Body of pancreas (tissue), 4 donors: ENCODE measurements around the gene PPP6R2. TPM values are rescaled to one million over a fixed set of nuclear protein-coding genes. Genes with fewer than 3 reads are reported as not detected.

Source experiments
- ATAC-seq: fragments of 150-250 bp; one replicate; pipeline ENCODE4 v1.9.1; 2016
- DNase-seq, 4 donors: peaks; one replicate each; pipeline ENCODE4 v3.0.0-alpha.2; 2019
- H3K27ac ChIP-seq, 4 donors: fragments of 200-600 bp; sonication (generic); 1 replicate in 3 of 4; 2 replicates in 1 of 4; pipeline versions ENCODE4 v1.5.1 to v1.6.1; 2016 to 2019; ENCODE audit warnings: mild to moderate bottlenecking in 1 of 4, mixed read lengths in 1 of 4, moderate library complexity in 1 of 4
- H3K27me3 ChIP-seq, 2 donors: fragments of 200-600 bp; sonication (generic); one replicate each; pipeline ENCODE4 v1.6.0; 2016; ENCODE audit warnings: mild to moderate bottlenecking in 1 of 2
- H3K36me3 ChIP-seq, 2 donors: fragments of 200-600 bp; sonication (generic); replicated peaks in 1 of 2; 2 replicates each; pipeline ENCODE4 v1.5.1; 2016; ENCODE audit warnings: low read depth in 2 of 2; ENCODE audit not compliant: insufficient read depth in 1 of 2
- H3K4me1 ChIP-seq: fragments of 200-600 bp; sonication (generic); one replicate; pipeline ENCODE4 v1.6.0; 2016
- H3K4me3 ChIP-seq, 2 donors: fragments of 200-600 bp; sonication (generic); 1 replicate in 1 of 2; 2 replicates in 1 of 2; pipeline ENCODE4 v1.5.1; 2016 to 2019
- H3K9me3 ChIP-seq, 3 donors: fragments of 200-600 bp; sonication (generic); 1 replicate in 2 of 3; 2 replicates in 1 of 3; pipeline ENCODE4 v1.5.1; 2016
- CTCF ChIP-seq, 7 experiments: fragments of 450-650 bp in 4 of 7; fragments of 200-600 bp in 3 of 7; sonication (generic) in 3 of 7; IDR thresholded peaks; one replicate each; pipeline ENCODE4 v1.5.1; 2016 to 2019; ENCODE audit warnings: antibody characterized with exemption in 7 of 7
- POLR2A ChIP-seq, 3 donors: fragments of 450-650 bp; IDR thresholded peaks; one replicate each; pipeline ENCODE4 v1.6.1; 2016; ENCODE audit warnings: antibody characterized with exemption in 3 of 3, mild to moderate bottlenecking in 2 of 3
- WGBS, 2 donors: methylation state at CpG; one replicate each; pipeline ENCODE4 v1.1.5; 2017; 5-methylcytosine and 5-hydroxymethylcytosine counted together
- intact Hi-C: fragments of 100-400 bp; cut with DNase I; formaldehyde crosslinking; loops from one replicate; pipeline ENCODE4 v1.15.1; 2023
- total RNA-seq, 2 donors: library from RNA; depleted of rRNA; stranded (reverse); fragments of >200 nt; gene quantifications; one replicate each; pipeline ENCODE4 v1.1.0, GENCODE V29; 2016

The PPP6R2 gene
- total RNA-seq, 2 donors from 2014 or later, result 48.8 to 53.4 TPM

DNA sequence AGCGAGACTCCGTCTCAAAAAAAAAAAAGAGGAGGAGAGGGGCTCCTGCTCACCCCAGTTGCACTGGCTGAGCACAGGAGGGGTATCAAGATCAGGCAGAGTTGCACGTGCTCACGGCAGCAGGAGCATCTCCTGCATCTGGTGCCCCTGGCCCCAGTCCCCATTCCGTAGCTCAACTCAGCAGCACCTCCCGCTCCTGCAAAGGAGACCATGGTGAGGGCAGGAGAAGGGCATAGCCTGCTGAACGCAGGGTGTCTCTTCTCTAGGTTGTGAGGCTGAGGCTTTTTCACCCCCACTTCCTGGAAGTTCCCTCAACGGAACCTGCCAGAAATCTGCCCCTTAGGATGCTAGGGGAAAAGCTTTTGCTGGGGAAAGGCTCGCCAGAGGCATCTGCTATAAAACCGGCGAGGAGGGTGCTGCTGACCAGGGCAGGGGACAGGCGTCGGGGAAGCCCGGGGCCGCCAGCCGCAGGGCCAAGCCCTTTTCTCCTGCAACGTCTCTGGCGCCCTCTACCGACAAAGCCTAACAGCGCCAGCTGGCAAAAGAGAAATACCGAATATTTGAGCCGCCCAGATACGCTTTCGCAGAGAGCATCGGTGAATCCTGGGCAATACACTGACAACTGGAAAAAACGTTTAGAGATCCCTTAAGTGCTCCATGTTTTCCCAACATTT lies 1.0 kb upstream of the PPP6R2 start:
- intact Hi-C loops, result no loop called here
- DNase-seq (peak; percentile 90 to 92 (median 91)), ATAC-seq (peak; percentile 81)
- TF ChIP-seq CTCF (IDR thresholded peaks at IDR 0.05) (peak; percentile 94 to 99 (median 97)), POLR2A (IDR thresholded peaks at IDR 0.05) (no peak)
- no peaks in the 10 kb centered on the region for H3K27me3 ChIP-seq
- H3K36me3 ChIP-seq, result no peaks in the 10 kb centered on the region
- peak overlapping the region; percentile 2 to 92 for H3K4me3 ChIP-seq
- peaks cover 19% of the 10 kb centered on the region for H3K4me1 ChIP-seq
- no peaks in the 10 kb centered on the region for H3K9me3 ChIP-seq
- WGBS, 2 donors, result 15 to 21% methylated on average over 15 to 26 of the region's 26 CpGs
- H3K27ac ChIP-seq, result peak overlapping the region; percentile 56 to 82 (median 80)

GRCh38 chr22:50343541-50343935 lies 411 bp downstream of the PPP6R2 start:
- TF ChIP-seq POLR2A (IDR thresholded peaks at IDR 0.05) (no peak), CTCF (IDR thresholded peaks at IDR 0.05) (no peak)
- Histone ChIP-seq H3K27me3 (no peaks in the 10 kb centered on the region), H3K9me3 (no peaks in the 10 kb centered on the region), H3K27ac (peak overlapping the region; percentile 32 to 82 (median 80)), H3K4me1 (peaks cover 19% of the 10 kb centered on the region), H3K4me3 (peak overlapping the region; percentile 63 to 92), H3K36me3 (no peaks in the 10 kb centered on the region)
- DNase-seq (no peak), ATAC-seq (no peak)
- WGBS, 2 donors, result 0% methylated on average over 9 of the region's 9 CpGs; no CpG with 5 or more reads in 1 of the 2 donors
- intact Hi-C loops, result no loop called here

DNA sequence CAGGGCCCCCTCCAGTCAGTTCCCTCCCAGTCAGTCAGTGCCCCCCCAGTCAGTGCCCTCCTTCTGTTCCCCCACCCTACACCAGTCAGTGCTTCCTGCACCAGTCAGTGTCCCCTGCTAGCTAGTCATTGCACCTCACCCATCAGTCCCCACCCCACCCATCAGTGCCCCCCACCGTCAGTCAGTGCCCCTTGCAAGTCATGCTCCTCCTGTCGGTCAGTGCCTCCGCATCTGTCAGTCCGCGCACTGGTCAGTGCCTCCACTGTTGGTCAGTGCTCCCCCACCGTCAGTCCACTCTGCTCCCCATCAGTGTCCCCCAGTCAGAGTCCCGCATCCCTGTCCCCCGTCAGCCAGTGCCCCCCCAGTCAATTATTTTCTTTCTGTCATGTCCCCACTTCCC lies 3.3 kb downstream of the PPP6R2 start:
- Histone ChIP-seq H3K9me3 (no peaks in the 10 kb centered on the region), H3K4me3 (no peak overlapping the region), H3K27me3 (no peaks in the 10 kb centered on the region), H3K36me3 (no peaks in the 10 kb centered on the region), H3K27ac (no peak overlapping the region), H3K4me1 (peaks cover 19% of the 10 kb centered on the region)
- 64 to 78% methylated on average over 8 of the region's 8 CpGs for WGBS, 2 donors
- TF ChIP-seq CTCF (IDR thresholded peaks at IDR 0.05) (no peak), POLR2A (IDR thresholded peaks at IDR 0.05) (no peak)
- ATAC-seq (no peak), DNase-seq (no peak)
- intact Hi-C loops, result no loop called here

DNA sequence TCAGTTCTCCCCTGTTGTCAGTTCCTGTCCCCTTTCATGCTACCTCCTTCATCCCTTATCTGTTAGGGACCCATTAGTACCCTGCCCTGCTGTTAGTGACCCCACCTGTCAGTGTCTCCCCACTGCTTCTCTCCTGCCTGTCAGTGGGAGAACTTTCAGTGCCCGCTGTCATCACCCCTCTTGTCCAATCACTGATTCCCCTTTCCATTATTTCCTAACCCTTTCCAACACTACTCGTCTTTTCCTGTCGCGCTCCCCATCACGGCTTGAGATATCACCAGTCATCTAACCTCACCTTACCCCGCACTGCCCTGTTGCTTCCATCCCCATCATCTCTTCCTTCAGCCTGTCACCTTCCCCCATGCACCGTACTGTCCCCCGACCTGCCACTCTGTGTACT lies 4.0 kb downstream of the PPP6R2 start:
- no peak for TF ChIP-seq POLR2A (IDR thresholded peaks at IDR 0.05)
- TF ChIP-seq CTCF (IDR thresholded peaks at IDR 0.05), result no peak
- Histone ChIP-seq H3K4me1 (peaks cover 16% of the 10 kb centered on the region), H3K27me3 (no peaks in the 10 kb centered on the region), H3K27ac (no peak overlapping the region), H3K9me3 (no peaks in the 10 kb centered on the region), H3K4me3 (no peak overlapping the region), H3K36me3 (no peaks in the 10 kb centered on the region)
- no peak for ATAC-seq
- 68 to 69% methylated on average over 8 of the region's 8 CpGs for WGBS, 2 donors
- intact Hi-C loops, result no loop called here
- no peak for DNase-seq

- 32 to 33% methylated on average over 2 of the region's 2 CpGs for WGBS, 2 donors
Observed at GRCh38 chr22:50348058-50348457, 4.9 kb downstream of the PPP6R2 start.

More at GRCh38 chr22:50348058-50348457, 4.9 kb downstream of the PPP6R2 start:
- no peaks in the 10 kb centered on the region for H3K9me3 ChIP-seq
- peaks cover 8% of the 10 kb centered on the region for H3K4me1 ChIP-seq
- no peak overlapping the region for H3K4me3 ChIP-seq
- intact Hi-C loops, result no loop called here
- H3K27me3 ChIP-seq, result no peaks in the 10 kb centered on the region
- TF ChIP-seq POLR2A (IDR thresholded peaks at IDR 0.05) (no peak), CTCF (IDR thresholded peaks at IDR 0.05) (no peak)
- no peak for ATAC-seq
- H3K27ac ChIP-seq, result no peak overlapping the region
- H3K36me3 ChIP-seq, result no peaks in the 10 kb centered on the region
- no peak for DNase-seq
